Measurements from ENCODE around the gene KRT3.

Gene KRT3

DNA sequence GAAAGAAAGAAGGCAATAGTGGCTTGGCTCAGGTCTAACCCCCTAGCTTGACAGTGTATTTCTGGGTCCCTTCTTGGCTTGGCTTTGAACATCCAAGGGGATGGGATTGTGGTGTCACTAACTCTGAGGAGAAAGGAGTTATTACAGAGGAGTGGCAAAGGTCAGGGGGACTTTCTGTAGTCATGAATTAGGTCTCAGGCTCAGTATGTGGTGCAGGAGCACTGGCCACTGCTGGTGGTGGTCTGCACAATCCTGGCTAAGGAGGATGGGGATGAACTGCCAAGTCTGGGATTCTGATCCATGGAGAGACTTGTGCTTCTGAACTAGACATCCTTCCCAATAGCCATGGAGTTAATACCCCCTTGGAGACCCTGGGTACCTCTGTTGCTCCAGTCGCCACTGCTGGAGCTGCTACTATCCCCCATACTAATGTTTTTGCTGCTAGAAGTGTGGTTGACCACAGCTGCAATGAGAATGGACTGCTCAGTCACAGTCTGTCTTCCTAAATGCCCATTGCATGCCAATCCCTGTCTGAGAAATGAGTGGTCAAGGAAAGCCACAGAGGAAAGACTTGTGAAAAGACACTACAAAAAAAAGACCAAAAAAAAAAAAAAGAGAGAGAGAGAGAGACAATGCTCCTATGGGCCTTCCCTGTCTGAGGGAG is 51.3 kb downstream of the KRT3 start:
- no peaks in the 10 kb centered on the region for H3K4me1 ChIP-seq (ENCODE audit: insufficient read depth, low read length)
- TF ChIP-seq CTCF (IDR thresholded peaks at IDR 0.05; ENCODE audit: borderline replicate concordance, extremely low read depth, low read length, poor library complexity, severe bottlenecking), result no peak
- no peak for TF ChIP-seq EZH2 (IDR thresholded peaks at IDR 0.05; ENCODE audit: borderline replicate concordance, low read depth, low read length, severe bottlenecking)
- peaks cover 7% of the 10 kb centered on the region; the same call in 1 of the 2 replicates for H4K20me1 ChIP-seq (ENCODE audit: insufficient read depth, low read length)
- H3K27ac ChIP-seq (ENCODE audit: low read length), result no peak overlapping the region
- no peak overlapping the region for H3K9ac ChIP-seq (ENCODE audit: low read depth, low read length)
- no peaks in the 10 kb centered on the region for H3K79me2 ChIP-seq (ENCODE audit: insufficient read depth, low read length)
- no peaks in the 10 kb centered on the region for H3K9me3 ChIP-seq (ENCODE audit: insufficient read depth, low read length, severe bottlenecking)
- DNase-seq (no peak), ATAC-seq (ENCODE audit: insufficient read depth, low read depth) (no peak)
- no peak overlapping the region for H2AFZ ChIP-seq (ENCODE audit: low read depth, low read length)
- H3K4me2 ChIP-seq (ENCODE audit: insufficient read depth, low read length), result no peak overlapping the region
- no peaks in the 10 kb centered on the region for H3K36me3 ChIP-seq (ENCODE audit: insufficient read depth, low read length)
- H3K27me3 ChIP-seq (ENCODE audit: insufficient read depth, low read length, poor library complexity), result peaks cover 2% of the 10 kb centered on the region
- no peak overlapping the region for H3K4me3 ChIP-seq (ENCODE audit: low read depth in 1 of 2, low read length in 2 of 2)

DNA sequence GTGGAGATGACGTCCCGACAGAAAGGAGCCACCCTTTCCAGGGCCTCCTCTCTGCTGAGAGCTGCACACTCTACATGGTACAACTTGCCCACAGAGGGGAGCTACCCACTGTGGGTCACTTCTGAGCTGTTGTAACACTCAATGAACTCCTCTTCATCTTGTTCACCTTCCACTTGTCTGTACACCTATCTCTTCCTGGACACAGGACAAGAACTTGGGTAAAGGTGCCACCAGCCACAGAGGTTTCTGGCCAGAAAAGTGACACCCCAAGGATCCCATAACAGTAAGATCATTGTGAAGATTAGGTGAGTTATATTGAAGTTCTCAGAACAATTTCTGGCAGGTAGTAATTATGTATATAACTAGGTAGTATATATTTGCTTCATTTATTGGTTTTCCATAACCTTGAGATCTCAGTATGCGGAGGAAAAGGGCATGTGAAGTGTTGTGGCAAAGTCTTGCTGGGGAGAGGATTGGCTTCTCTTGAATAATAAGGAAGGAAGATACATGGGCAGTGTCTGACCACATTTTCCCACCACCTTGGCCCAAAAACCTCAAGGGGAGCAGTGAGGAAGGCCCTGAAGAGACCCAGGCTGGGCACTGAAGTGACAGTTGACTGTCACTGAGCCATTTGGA is 53.0 kb downstream of the KRT3 start:
- no peaks in the 10 kb centered on the region for H3K9me3 ChIP-seq (ENCODE audit: insufficient read depth, low read length, severe bottlenecking)
- H3K27ac ChIP-seq (ENCODE audit: low read length), result no peak overlapping the region
- no peak overlapping the region for H3K4me3 ChIP-seq (ENCODE audit: low read depth in 1 of 2, low read length in 2 of 2)
- peaks cover 7% of the 10 kb centered on the region; the same call in 1 of the 2 replicates for H4K20me1 ChIP-seq (ENCODE audit: insufficient read depth, low read length)
- no peak for TF ChIP-seq CTCF (IDR thresholded peaks at IDR 0.05; ENCODE audit: borderline replicate concordance, extremely low read depth, low read length, poor library complexity, severe bottlenecking)
- TF ChIP-seq EZH2 (IDR thresholded peaks at IDR 0.05; ENCODE audit: borderline replicate concordance, low read depth, low read length, severe bottlenecking), result no peak
- H2AFZ ChIP-seq (ENCODE audit: low read depth, low read length), result no peak overlapping the region
- H3K4me2 ChIP-seq (ENCODE audit: insufficient read depth, low read length), result no peak overlapping the region
- no peaks in the 10 kb centered on the region for H3K79me2 ChIP-seq (ENCODE audit: insufficient read depth, low read length)
- H3K36me3 ChIP-seq (ENCODE audit: insufficient read depth, low read length), result no peaks in the 10 kb centered on the region
- H3K27me3 ChIP-seq (ENCODE audit: insufficient read depth, low read length, poor library complexity), result peaks cover 2% of the 10 kb centered on the region
- no peak overlapping the region for H3K9ac ChIP-seq (ENCODE audit: low read depth, low read length)
- DNase-seq (no peak), ATAC-seq (ENCODE audit: insufficient read depth, low read depth) (no peak)
- H3K4me1 ChIP-seq (ENCODE audit: insufficient read depth, low read length), result no peaks in the 10 kb centered on the region

GRCh38 chr12:52742196-52742580 is 53.7 kb downstream of the KRT3 start:
- Histone ChIP-seq H3K36me3 (ENCODE audit: insufficient read depth, low read length) (no peaks in the 10 kb centered on the region), H3K9me3 (ENCODE audit: insufficient read depth, low read length, severe bottlenecking) (no peaks in the 10 kb centered on the region), H3K4me2 (ENCODE audit: insufficient read depth, low read length) (no peak overlapping the region), H3K4me1 (ENCODE audit: insufficient read depth, low read length) (no peaks in the 10 kb centered on the region), H3K27me3 (ENCODE audit: insufficient read depth, low read length, poor library complexity) (peaks cover 2% of the 10 kb centered on the region), H3K4me3 (ENCODE audit: low read depth in 1 of 2, low read length in 2 of 2) (no peak overlapping the region), H3K9ac (ENCODE audit: low read depth, low read length) (no peak overlapping the region), H2AFZ (ENCODE audit: low read depth, low read length) (no peak overlapping the region), H4K20me1 (ENCODE audit: insufficient read depth, low read length) (peaks cover 7% of the 10 kb centered on the region; the same call in 1 of the 2 replicates), H3K79me2 (ENCODE audit: insufficient read depth, low read length) (no peaks in the 10 kb centered on the region), H3K27ac (ENCODE audit: low read length) (no peak overlapping the region)
- no peak for ATAC-seq (ENCODE audit: insufficient read depth, low read depth)
- TF ChIP-seq CTCF (IDR thresholded peaks at IDR 0.05; ENCODE audit: borderline replicate concordance, extremely low read depth, low read length, poor library complexity, severe bottlenecking) (no peak), EZH2 (IDR thresholded peaks at IDR 0.05; ENCODE audit: borderline replicate concordance, low read depth, low read length, severe bottlenecking) (no peak)
- DNase-seq, result no peak
